ENCODE data around the gene EFCAB7. TPM values are rescaled to one million over a fixed set of nuclear protein-coding genes. Genes with fewer than 3 reads are reported as not detected.
"Not testable (repeated sequence)": the region's sequence is repeated elsewhere in the genome, so short reads cannot be mapped to it uniquely, and the experiment has no call there.

Gene EFCAB7
- total RNA-seq, 1 donor from 2014 or later: 6.6 TPM

DNA sequence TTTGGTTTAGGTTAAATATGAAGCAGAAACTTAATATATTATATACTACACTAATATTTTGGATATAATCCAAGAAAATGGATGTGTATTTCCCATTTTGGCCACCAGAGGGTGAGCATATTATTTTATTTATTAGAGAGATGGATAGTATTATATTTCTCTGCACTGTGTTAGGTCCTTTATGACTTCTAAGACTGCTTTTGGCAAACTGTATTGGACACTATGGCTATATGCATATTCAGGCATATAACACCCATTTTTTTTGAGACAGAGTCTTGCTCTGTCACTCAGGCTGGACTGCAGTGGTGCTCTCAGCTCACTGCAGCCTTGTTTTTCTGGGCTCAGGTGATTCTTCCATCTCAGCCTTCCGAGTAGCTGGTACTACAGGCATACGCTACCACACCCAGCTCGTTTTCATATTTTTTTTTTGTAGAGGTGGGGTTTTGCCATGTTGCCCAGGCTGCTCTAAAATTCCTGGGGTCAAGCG is 52.1 kb downstream of the EFCAB7 start:
- no peak for DNase-seq (ENCODE audit: extremely low spot score, unreplicated experiment)
- TF ChIP-seq, protein P1, sequence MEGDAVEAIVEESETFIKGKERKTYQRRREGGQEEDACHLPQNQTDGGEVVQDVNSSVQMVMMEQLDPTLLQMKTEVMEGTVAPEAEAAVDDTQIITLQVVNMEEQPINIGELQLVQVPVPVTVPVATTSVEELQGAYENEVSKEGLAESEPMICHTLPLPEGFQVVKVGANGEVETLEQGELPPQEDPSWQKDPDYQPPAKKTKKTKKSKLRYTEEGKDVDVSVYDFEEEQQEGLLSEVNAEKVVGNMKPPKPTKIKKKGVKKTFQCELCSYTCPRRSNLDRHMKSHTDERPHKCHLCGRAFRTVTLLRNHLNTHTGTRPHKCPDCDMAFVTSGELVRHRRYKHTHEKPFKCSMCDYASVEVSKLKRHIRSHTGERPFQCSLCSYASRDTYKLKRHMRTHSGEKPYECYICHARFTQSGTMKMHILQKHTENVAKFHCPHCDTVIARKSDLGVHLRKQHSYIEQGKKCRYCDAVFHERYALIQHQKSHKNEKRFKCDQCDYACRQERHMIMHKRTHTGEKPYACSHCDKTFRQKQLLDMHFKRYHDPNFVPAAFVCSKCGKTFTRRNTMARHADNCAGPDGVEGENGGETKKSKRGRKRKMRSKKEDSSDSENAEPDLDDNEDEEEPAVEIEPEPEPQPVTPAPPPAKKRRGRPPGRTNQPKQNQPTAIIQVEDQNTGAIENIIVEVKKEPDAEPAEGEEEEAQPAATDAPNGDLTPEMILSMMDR (IDR thresholded peaks at IDR 0.05): peak; percentile 70

DNA sequence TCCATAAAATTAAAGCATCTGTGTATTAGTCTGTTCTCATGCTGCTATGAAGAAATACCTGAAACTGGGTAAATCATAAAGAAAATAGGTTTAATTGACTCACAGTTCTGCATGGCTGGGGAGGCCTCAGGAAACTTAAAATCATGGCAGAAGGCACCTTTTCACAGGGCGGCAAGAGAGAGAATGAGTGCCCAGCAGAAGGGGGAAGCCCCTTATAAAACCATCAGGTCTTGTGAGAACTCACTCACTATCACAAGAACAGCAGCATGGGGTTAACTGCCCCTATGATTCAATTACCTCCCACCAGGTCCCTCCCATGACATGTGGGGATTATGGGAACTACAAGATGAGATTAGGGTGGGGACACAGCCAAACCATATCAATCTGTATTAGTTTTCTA is 63.0 kb downstream of the EFCAB7 start:
- H3K4me3 Mint-ChIP-seq (ENCODE audit: unreplicated experiment); H3K27me3 Mint-ChIP-seq (ENCODE audit: unreplicated experiment); H3K36me3 Mint-ChIP-seq (ENCODE audit: unreplicated experiment); H3K27ac Mint-ChIP-seq (ENCODE audit: unreplicated experiment); DNase-seq (ENCODE audit: extremely low spot score, unreplicated experiment); H3K9me3 Mint-ChIP-seq (ENCODE audit: unreplicated experiment); H3K4me1 Mint-ChIP-seq (ENCODE audit: unreplicated experiment): not testable (repeated sequence)

More for the DNA sequence above, 52.1 kb downstream of the EFCAB7 start:
- H3K4me3 Mint-ChIP-seq (ENCODE audit: unreplicated experiment): no peak overlapping the region
- H3K9me3 Mint-ChIP-seq (ENCODE audit: unreplicated experiment): peaks cover 7% of the 10 kb centered on the region
- no peak overlapping the region for H3K27ac Mint-ChIP-seq (ENCODE audit: unreplicated experiment)
- H3K4me1 Mint-ChIP-seq (ENCODE audit: unreplicated experiment): no peaks in the 10 kb centered on the region
- no peaks in the 10 kb centered on the region for H3K27me3 Mint-ChIP-seq (ENCODE audit: unreplicated experiment)
- peaks cover 3% of the 10 kb centered on the region for H3K36me3 Mint-ChIP-seq (ENCODE audit: unreplicated experiment)

DNA sequence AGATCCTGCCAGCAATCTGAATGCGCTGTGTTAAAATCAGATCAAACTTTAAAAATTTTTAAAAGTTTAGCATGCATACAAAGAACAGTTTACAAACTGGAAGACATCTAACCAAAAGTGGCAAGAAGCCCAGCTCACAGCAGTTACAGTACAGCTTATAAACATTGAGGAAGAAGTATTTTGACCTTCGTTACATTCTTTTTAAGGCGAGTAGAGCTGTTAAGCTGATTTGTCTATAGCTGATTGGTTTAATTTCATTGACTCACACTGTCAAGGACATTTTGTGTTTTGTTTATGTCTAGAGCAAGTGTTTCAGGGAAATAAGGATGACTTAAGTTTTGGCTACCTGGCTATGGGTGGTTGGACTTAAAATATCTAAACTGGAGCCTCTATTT is 66.8 kb downstream of the EFCAB7 start:
- TF ChIP-seq, protein P1 (IDR thresholded peaks at IDR 0.05): no peak
- peaks cover 6% of the 10 kb centered on the region for H3K4me1 Mint-ChIP-seq (ENCODE audit: unreplicated experiment)
- H3K27ac Mint-ChIP-seq (ENCODE audit: unreplicated experiment): no peak overlapping the region
- DNase-seq (ENCODE audit: extremely low spot score, unreplicated experiment): no peak
- H3K4me3 Mint-ChIP-seq (ENCODE audit: unreplicated experiment): no peak overlapping the region
- H3K9me3 Mint-ChIP-seq (ENCODE audit: unreplicated experiment): no peaks in the 10 kb centered on the region
- peaks cover 2% of the 10 kb centered on the region for H3K36me3 Mint-ChIP-seq (ENCODE audit: unreplicated experiment)
- no peaks in the 10 kb centered on the region for H3K27me3 Mint-ChIP-seq (ENCODE audit: unreplicated experiment)

DNA sequence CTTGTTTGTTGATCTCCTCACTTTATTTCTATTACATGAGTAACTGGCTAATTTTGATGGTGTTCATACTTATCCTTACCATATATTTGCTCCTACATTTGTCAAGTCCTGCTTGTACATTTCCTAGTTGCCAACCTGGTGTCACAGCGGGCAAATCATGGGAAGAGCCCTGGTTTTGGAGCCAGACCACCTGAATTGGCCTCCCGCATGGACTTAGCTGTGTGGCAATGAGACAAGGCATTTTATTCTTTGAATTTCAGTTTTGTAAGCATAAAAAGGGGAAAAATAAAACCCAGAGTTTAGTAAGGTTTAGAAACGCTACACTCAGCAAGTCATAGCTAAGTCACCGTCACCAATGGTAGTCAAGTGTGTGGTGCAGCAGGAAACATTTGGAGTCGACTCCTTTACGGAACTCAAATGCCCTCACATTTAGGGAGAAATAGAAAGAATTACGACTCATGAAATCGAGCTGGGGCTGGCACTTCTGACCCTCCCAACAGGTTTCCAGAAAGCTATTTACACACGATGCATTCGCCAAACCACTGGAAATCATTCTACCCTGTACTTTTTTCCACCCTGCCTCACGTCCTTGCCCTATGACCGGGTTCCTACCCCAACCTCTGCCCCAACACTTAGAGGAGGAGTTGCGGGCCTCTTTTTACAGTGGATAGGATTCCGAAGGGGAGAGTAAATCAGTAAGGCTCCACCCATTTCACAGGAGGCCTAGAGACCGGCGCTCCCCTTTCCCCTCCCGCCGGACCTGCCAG is 69.4 kb downstream of the EFCAB7 start:
- Mint-ChIP-seq H3K27ac (ENCODE audit: unreplicated experiment) (peak overlapping the region; percentile 88), H3K4me3 (ENCODE audit: unreplicated experiment) (peak overlapping the region; percentile 95), H3K9me3 (ENCODE audit: unreplicated experiment) (no peaks in the 10 kb centered on the region), H3K4me1 (ENCODE audit: unreplicated experiment) (peaks cover 6% of the 10 kb centered on the region), H3K27me3 (ENCODE audit: unreplicated experiment) (no peaks in the 10 kb centered on the region), H3K36me3 (ENCODE audit: unreplicated experiment) (no peaks in the 10 kb centered on the region)
- TF ChIP-seq, protein P1 (IDR thresholded peaks at IDR 0.05): no peak
- no peak for DNase-seq (ENCODE audit: extremely low spot score, unreplicated experiment)

DNA sequence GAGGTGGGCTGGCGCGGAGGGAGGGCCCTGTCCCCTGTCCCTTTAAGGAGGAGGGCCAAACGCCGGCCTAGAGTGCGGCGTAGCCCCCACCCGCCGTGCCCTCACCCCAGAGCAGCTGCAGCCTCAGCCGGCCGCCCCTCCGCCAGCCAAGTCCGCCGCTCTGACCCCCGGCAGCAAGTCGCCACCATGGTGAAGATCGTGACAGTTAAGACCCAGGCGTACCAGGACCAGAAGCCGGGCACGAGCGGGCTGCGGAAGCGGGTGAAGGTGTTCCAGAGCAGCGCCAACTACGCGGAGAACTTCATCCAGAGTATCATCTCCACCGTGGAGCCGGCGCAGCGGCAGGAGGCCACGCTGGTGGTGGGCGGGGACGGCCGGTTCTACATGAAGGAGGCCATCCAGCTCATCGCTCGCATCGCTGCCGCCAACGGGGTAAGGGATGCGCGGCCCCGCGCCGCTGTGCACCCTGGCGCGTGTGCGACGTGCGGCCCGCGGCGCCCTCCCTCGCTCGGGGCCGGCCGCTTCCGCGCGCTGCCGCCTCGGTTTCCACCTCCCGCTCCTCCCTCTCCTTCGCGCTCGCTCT is 70.1 kb downstream of the EFCAB7 start, which contains the start of gene PGM1:
Gene PGM1 (plus strand): TSS at position 109 of the 583 bp plus-strand sequence. CDS start 78 bp downstream, at position 187.
- DNase-seq (ENCODE audit: extremely low spot score, unreplicated experiment): peak; percentile 89
- Mint-ChIP-seq H3K36me3 (ENCODE audit: unreplicated experiment) (no peaks in the 10 kb centered on the region), H3K9me3 (ENCODE audit: unreplicated experiment) (no peaks in the 10 kb centered on the region), H3K4me1 (ENCODE audit: unreplicated experiment) (peaks cover 6% of the 10 kb centered on the region), H3K4me3 (ENCODE audit: unreplicated experiment) (peak within 1 kb of the TSS; percentile 95), H3K27ac (ENCODE audit: unreplicated experiment) (peak within 1 kb of the TSS; percentile 88), H3K27me3 (ENCODE audit: unreplicated experiment) (no peaks in the 10 kb centered on the region)
- TF ChIP-seq, protein P1 (IDR thresholded peaks at IDR 0.05): no peak

All from osteocyte (in vitro differentiated cells).